GM18519 (cell line): ENCODE measurements around the gene MEG3.

ENCODE experiments used
- ATAC-seq: cut with Tn5 transposase; IDR thresholded peaks from one replicate; pipeline ENCODE4 v1.9.1; 2021; ENCODE audit warnings: mild to moderate bottlenecking, moderate library complexity; ENCODE audit not compliant: unreplicated experiment, low FRiP score

Gene MEG3

GRCh38 chr14:100905166-100905565 is 79.2 kb downstream of the MEG3 start:
- ATAC-seq = no peak

- no peak for ATAC-seq
These were observed 80.5 kb downstream of the MEG3 start for GRCh38 chr14:100906420-100906819.

- ATAC-seq = no peak
These were observed 81.3 kb downstream of the MEG3 start for GRCh38 chr14:100907240-100907639.

DNA sequence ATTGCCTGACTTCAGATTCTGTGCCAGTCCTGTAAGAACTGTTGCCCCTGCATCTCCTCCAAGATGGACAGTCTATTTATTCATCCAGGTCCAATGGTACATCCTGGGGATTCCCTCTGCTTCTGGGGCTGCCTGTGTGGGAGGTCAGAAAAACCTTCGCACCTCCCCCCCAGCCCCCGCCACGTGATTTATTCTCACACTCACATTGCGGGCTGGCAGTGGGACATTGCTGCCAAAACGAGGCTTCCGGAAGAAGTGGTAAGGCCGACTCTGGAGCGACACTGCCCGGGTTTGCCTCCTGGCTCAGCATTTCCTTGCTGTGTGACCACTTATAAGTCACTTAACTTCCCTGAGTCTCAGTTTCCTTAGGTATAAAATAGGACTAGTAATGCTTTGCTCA is 83.5 kb downstream of the MEG3 start:
- no peak for ATAC-seq
